GM12891 (cell line): ENCODE results near the gene CCDC8.

Experiments
- POLR2A ChIP-seq: IDR thresholded peaks from 2 replicates; pipeline ENCODE4 v1.6.1; 2011; ENCODE audit warnings: low read depth, low read length, control low read depth
- POLR2AphosphoS5 ChIP-seq: IDR thresholded peaks from 2 replicates; pipeline ENCODE4 v1.6.1; 2011; ENCODE audit warnings: low read depth, low read length, control low read depth
- POU2F2 ChIP-seq: IDR thresholded peaks from 2 replicates; pipeline ENCODE4 v1.6.1; 2011; ENCODE audit warnings: low read depth, mild to moderate bottlenecking, control low read depth, low read length, moderate library complexity
- TAF1 ChIP-seq: IDR thresholded peaks from 2 replicates; pipeline ENCODE4 v1.6.1; 2011; ENCODE audit warnings: low read depth, low read length, control low read depth

DNA sequence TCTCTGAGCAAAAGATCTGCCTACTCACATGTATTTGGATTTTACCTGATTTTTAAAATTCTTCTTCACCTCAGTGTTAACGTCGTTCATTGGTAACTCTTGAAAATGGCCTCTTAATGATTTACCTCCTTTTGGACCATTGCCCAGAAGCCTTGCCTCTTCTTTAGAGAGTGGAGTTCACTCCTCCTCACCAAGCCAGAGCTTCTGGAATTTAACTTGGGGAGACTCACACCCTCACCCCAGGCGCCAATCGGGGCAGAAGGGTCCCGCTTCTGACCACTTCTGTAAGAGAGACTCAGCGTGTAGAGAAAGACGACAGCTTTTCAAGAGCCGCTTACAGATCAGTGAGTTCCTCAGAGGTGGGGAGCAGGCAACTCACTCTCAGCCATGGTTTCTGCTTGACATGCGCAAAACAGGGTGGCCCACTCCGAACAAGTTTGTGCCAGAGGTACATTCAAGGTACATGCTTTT, 12.7 kb upstream of the CCDC8 start:
- TF ChIP-seq POLR2A (no peak), POLR2AphosphoS5 (no peak), TAF1 (no peak), POU2F2 (no peak)
